Esophagus squamous epithelium (tissue), 5 donors: ENCODE measurements around the gene HLF. TPM values are rescaled to one million over a fixed set of nuclear protein-coding genes. Genes with fewer than 3 reads are reported as not detected.

Source experiments
- DNase-seq: peaks from one replicate; lab custom pipeline; 2025; lab: John Stamatoyannopoulos, UW
- H3K27ac ChIP-seq, 4 donors: fragments of 200-600 bp; sonication (generic); one replicate each; pipeline ENCODE4 v1.5.1; 2016 to 2019; ENCODE audit warnings: mild to moderate bottlenecking in 1 of 4
- H3K27me3 ChIP-seq, 4 donors: fragments of 200-600 bp; sonication (generic); 1 replicate in 3 of 4; 2 replicates in 1 of 4; pipeline versions ENCODE4 v1.5.1 to v1.6.0; 2017 to 2021; ENCODE audit warnings: antibody characterized with exemption in 1 of 4
- H3K36me3 ChIP-seq, 3 donors: fragments of 200-600 bp; sonication (generic); one replicate each; pipeline ENCODE4 v1.5.1; 2016 to 2019
- H3K4me1 ChIP-seq, 3 donors: fragments of 200-600 bp; sonication (generic); one replicate each; pipeline ENCODE4 v1.5.1; 2017 to 2019
- H3K4me3 ChIP-seq, 4 donors: fragments of 200-600 bp; sonication (generic); 1 replicate in 3 of 4; 2 replicates in 1 of 4; pipeline ENCODE4 v1.5.1; 2016 to 2019; ENCODE audit warnings: mild to moderate bottlenecking in 2 of 4, moderate library complexity in 1 of 4
- H3K9me3 ChIP-seq, 3 donors: fragments of 200-600 bp; sonication (generic); one replicate each; pipeline ENCODE4 v1.5.1; 2016 to 2019
- CTCF ChIP-seq, 6 experiments: fragments of 450-650 bp in 4 of 6; fragments of 200-600 bp in 2 of 6; sonication (generic) in 2 of 6; IDR thresholded peaks; one replicate each; pipeline ENCODE4 v1.5.1; 2016 to 2019; ENCODE audit warnings: antibody characterized with exemption in 6 of 6, mild to moderate bottlenecking in 4 of 6, moderate library complexity in 4 of 6
- POLR2A ChIP-seq, 4 donors: fragments of 450-650 bp; IDR thresholded peaks; one replicate each; pipeline ENCODE4 v1.6.1; 2017; ENCODE audit warnings: antibody characterized with exemption in 4 of 4, mild to moderate bottlenecking in 4 of 4, moderate library complexity in 3 of 4
- WGBS, 2 donors: methylation state at CpG; one replicate each; pipeline ENCODE4 v1.1.5; 2018; 5-methylcytosine and 5-hydroxymethylcytosine counted together
- intact Hi-C: fragments of 100-400 bp; cut with DNase I; formaldehyde crosslinking; loops from one replicate; pipeline ENCODE4 v1.15.0; 2022
- total RNA-seq, 4 donors: library from RNA; depleted of rRNA; stranded (reverse); fragments of >200 nt; gene quantifications; one replicate each; pipeline ENCODE4 v1.1.0, GENCODE V29; 2016
- donor health status: DM: yes; HTN: yes; CAD: no.

Gene HLF
- total RNA-seq, 4 donors from 2014 or later = 7.7 to 55.1 (median 22.8) TPM

- Histone ChIP-seq H3K27me3 (peaks cover 0 to 7% (median 0%) of the 10 kb centered on the region in 4 donors), H3K4me1 (peaks cover 16 to 74% (median 23%) of the 10 kb centered on the region in 3 donors), H3K4me3 (peak overlapping the region; percentile 65 to 78 (median 72)), H3K9me3 (no peaks in the 10 kb centered on the region), H3K27ac (peak overlapping the region; percentile 91 to 95 (median 93)), H3K36me3 (peaks cover 0 to 6% (median 0%) of the 10 kb centered on the region in 3 donors)
- DNase-seq = no peak
- WGBS, 2 donors = 3% methylated on average over 12 to 15 of the region's 52 CpGs
- intact Hi-C loops = no loop called here
- TF ChIP-seq POLR2A (IDR thresholded peaks at IDR 0.05) = peak in 1 of 4 donors; percentile 4
- TF ChIP-seq CTCF (IDR thresholded peaks at IDR 0.05) = no peak
These were observed 706 bp downstream of the HLF start for GRCh38 chr17:55265311-55266021.

- WGBS, 2 donors = 9 to 15% methylated on average over 8 to 10 of the region's 25 CpGs
- Histone ChIP-seq H3K4me1 (peaks cover 16 to 78% (median 23%) of the 10 kb centered on the region in 3 donors), H3K4me3 (peak overlapping the region; percentile 65 to 78 (median 72)), H3K9me3 (no peaks in the 10 kb centered on the region), H3K27me3 (peaks cover 0 to 7% (median 0%) of the 10 kb centered on the region in 4 donors), H3K27ac (peak overlapping the region; percentile 91 to 95 (median 93)), H3K36me3 (peaks cover 0 to 14% (median 0%) of the 10 kb centered on the region in 3 donors)
- TF ChIP-seq CTCF (IDR thresholded peaks at IDR 0.05) (no peak), POLR2A (IDR thresholded peaks at IDR 0.05) (no peak)
- intact Hi-C loops = no loop called here
- DNase-seq = no peak
These were observed 1.5 kb downstream of the HLF start for GRCh38 chr17:55266051-55266957.

GRCh38 chr17:55266958-55267688 is 2.4 kb downstream of the HLF start:
- intact Hi-C loops = no loop called here
- Histone ChIP-seq H3K27ac (peak overlapping the region; percentile 91 to 95 (median 93)), H3K36me3 (peaks cover 0 to 22% (median 0%) of the 10 kb centered on the region in 3 donors), H3K4me3 (peak overlapping the region; percentile 65 to 78 (median 72)), H3K4me1 (peaks cover 16 to 87% (median 23%) of the 10 kb centered on the region in 3 donors), H3K27me3 (peaks cover 0 to 7% (median 0%) of the 10 kb centered on the region in 4 donors), H3K9me3 (no peaks in the 10 kb centered on the region)
- DNase-seq = no peak
- peak in 2 of 6 experiments; percentile 4 to 11 for TF ChIP-seq CTCF (IDR thresholded peaks at IDR 0.05)
- no peak for TF ChIP-seq POLR2A (IDR thresholded peaks at IDR 0.05)
- WGBS, 2 donors = 9 to 14% methylated on average over 3 of the region's 3 CpGs

- Histone ChIP-seq H3K36me3 (peaks cover 0 to 22% (median 0%) of the 10 kb centered on the region in 3 donors), H3K27me3 (peaks cover 0 to 7% (median 0%) of the 10 kb centered on the region in 4 donors), H3K27ac (peak overlapping the region; percentile 91 to 95 (median 93)), H3K4me3 (peak overlapping the region; percentile 8 to 78 (median 72)), H3K4me1 (peaks cover 16 to 96% (median 31%) of the 10 kb centered on the region in 3 donors), H3K9me3 (no peaks in the 10 kb centered on the region)
- TF ChIP-seq POLR2A (IDR thresholded peaks at IDR 0.05) (no peak), CTCF (IDR thresholded peaks at IDR 0.05) (no peak)
- WGBS, 2 donors = 52 to 69% methylated on average over 7 to 11 of the region's 11 CpGs
- intact Hi-C loops = no loop called here
- DNase-seq = no peak
These were observed 3.3 kb downstream of the HLF start for GRCh38 chr17:55267777-55268648.
